Measurements from ENCODE around the gene PLCL1. TPM values are rescaled to one million over a fixed set of nuclear protein-coding genes. Genes with fewer than 3 reads are reported as not detected.

Gene PLCL1
- total RNA-seq, 1 donor from 2014 or later: 78.6 TPM

DNA sequence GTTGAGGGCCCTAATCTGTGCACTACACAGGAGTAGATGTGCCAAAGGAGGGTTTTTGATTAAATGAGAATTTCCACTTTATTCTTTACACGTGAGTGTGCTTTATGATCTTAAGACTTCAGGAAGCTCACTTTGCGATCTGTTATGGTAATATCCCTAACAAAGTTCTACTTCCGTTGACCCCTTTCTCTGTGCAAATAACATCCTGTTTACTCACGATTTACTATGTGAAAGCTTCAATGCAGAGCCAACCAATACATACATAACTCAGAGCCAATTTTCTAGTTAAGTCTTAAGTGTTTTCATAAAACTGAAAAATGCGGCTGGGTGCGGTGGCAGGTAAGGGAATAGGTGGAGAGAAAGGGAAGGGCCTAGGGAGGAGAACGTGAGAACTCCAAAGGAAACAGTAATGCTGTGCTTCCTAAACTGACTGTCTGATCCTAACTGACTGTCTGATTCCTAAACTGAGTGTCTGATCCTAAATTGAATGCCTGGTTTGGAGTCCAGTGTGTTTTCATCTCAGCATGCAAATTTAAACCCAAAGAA, 87.6 kb downstream of the PLCL1 start:
- TF ChIP-seq, protein P1, sequence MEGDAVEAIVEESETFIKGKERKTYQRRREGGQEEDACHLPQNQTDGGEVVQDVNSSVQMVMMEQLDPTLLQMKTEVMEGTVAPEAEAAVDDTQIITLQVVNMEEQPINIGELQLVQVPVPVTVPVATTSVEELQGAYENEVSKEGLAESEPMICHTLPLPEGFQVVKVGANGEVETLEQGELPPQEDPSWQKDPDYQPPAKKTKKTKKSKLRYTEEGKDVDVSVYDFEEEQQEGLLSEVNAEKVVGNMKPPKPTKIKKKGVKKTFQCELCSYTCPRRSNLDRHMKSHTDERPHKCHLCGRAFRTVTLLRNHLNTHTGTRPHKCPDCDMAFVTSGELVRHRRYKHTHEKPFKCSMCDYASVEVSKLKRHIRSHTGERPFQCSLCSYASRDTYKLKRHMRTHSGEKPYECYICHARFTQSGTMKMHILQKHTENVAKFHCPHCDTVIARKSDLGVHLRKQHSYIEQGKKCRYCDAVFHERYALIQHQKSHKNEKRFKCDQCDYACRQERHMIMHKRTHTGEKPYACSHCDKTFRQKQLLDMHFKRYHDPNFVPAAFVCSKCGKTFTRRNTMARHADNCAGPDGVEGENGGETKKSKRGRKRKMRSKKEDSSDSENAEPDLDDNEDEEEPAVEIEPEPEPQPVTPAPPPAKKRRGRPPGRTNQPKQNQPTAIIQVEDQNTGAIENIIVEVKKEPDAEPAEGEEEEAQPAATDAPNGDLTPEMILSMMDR (IDR thresholded peaks at IDR 0.05; ENCODE audit: borderline replicate concordance): no peak
- peaks cover 76% of the 10 kb centered on the region for H3K4me1 ChIP-seq
- peak overlapping the region; percentile 88 for H3K27ac ChIP-seq (replicated peaks)

DNA sequence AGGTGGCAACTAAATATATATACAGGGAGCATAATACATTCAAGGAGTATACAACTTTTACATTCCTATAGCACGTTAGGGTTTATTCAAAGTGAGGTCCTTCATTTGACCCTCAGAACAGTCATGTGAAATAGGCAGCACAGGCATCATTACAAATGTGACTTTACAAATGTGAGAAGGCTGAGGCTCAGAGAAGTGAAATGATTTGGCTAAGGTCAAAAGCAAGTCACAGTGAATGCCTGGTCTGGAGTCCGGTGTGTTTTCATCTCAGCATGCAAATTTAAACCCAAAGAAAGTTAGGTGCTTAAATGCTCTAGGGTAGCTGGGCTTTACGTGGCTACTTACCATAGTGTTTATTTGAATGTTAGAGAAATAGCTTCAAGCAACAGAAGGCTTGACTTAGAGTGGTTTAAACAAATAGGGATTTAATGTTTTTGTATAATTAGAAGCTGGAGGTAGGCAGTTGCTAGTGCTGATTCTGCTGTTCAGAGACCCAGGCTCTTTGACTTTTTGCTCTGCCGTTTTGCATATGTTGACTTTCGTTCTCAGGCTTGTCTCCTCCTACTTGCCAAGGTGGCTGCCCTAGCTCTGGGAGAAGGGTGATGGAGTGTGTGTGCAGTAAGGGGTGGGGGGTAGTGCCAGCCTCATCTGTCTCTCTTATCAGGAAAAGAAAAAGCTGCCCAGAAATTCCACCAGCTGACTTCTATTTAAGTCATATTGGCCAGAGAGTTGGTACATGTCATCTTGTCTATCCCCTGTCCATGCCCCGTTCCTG, 89.2 kb downstream of the PLCL1 start:
- peak; percentile 47 for DNase-seq
- Histone ChIP-seq H3K27me3 (ENCODE audit: low read depth) (peaks cover 5% of the 10 kb centered on the region), H3K36me3 (no peaks in the 10 kb centered on the region), H3K4me3 (peak overlapping the region; percentile 44), H3K27ac (replicated peaks) (peak overlapping the region; percentile 88), H3K9me3 (replicated peaks) (no peaks in the 10 kb centered on the region), H3K4me1 (peaks cover 86% of the 10 kb centered on the region)
- intact Hi-C loops (cut with micrococcal nuclease): no loop called here
- TF ChIP-seq, protein P1 (IDR thresholded peaks at IDR 0.05; ENCODE audit: borderline replicate concordance): no peak

More for the DNA sequence above, 87.6 kb downstream of the PLCL1 start:
- intact Hi-C loops (cut with micrococcal nuclease): no loop called here
- H3K27me3 ChIP-seq (ENCODE audit: low read depth): peaks cover 5% of the 10 kb centered on the region
- DNase-seq: no peak
- H3K36me3 ChIP-seq: no peaks in the 10 kb centered on the region
- H3K4me3 ChIP-seq: no peak overlapping the region
- H3K9me3 ChIP-seq (replicated peaks): no peaks in the 10 kb centered on the region

DNA sequence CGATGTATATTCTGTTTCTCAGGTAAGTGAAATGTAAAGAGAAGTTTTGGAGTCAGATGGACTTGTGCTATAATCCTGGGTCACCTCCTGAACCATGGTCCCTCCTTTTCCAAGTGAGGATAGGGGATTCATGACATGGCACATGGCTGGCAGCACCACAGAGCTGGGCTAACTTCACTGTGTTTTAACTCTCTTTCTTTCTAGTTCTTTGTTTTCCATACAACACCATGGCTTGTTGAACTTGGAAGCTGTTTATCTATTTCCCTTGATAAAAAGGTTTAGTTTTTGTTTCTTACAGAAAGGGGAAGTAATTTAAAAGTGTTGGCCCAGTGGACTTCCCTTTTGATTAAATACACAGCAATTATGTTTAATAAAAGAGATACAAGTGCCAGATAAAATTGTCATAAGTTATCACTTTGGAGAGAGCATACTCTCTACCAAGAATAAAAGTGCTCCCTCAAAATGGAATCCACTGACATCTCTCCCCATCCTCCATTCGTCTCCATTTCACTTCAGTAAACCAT, 90.4 kb downstream of the PLCL1 start:
- peaks cover 5% of the 10 kb centered on the region for H3K27me3 ChIP-seq (ENCODE audit: low read depth)
- peaks cover 74% of the 10 kb centered on the region for H3K4me1 ChIP-seq
- no peaks in the 10 kb centered on the region for H3K9me3 ChIP-seq (replicated peaks)
- H3K36me3 ChIP-seq: no peaks in the 10 kb centered on the region
- H3K27ac ChIP-seq (replicated peaks): peak overlapping the region; percentile 88
- DNase-seq: no peak
- intact Hi-C loops (cut with micrococcal nuclease): no loop called here
- H3K4me3 ChIP-seq: peak overlapping the region; percentile 44
- TF ChIP-seq, protein P1 (IDR thresholded peaks at IDR 0.05; ENCODE audit: borderline replicate concordance): no peak

DNA sequence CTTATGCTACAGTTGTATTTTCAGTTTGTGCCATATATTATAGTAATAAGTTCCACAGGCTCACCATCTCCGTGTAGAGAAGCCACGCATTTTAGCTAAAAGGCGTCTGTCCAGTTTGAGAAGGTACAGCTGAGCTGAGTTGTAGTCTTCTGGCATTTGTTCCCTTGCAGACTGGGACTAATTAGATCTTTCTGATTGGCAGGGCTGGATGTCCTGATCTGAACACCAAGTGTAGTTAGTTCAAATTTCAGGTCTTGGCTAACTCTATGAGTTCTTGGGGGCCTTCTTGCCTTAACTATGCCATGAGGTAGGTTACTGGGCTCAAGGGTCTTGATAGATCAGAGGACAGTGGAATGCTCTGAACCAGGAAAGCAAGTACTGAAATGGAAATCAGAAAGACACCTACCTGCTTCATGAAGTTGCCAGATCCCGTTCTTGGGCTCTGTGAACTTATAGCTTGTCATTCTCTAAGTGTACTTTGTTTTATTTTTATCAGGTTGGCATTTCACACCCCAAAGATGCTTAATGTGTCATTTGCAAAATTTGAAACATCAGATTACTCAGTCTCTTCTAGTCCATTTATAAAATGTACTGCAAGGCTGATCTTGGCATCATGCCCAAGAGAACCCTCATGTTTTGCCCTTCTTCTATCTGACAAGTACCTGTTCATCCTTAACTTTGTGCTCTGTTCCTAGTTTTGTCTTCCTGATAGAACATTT, 93.7 kb downstream of the PLCL1 start:
- intact Hi-C loops (cut with micrococcal nuclease): no loop called here
- no peak overlapping the region for H3K4me3 ChIP-seq
- H3K36me3 ChIP-seq: no peaks in the 10 kb centered on the region
- peaks cover 5% of the 10 kb centered on the region for H3K27me3 ChIP-seq (ENCODE audit: low read depth)
- DNase-seq: no peak
- peak overlapping the region; percentile 52 for H3K27ac ChIP-seq (replicated peaks)
- H3K9me3 ChIP-seq (replicated peaks): no peaks in the 10 kb centered on the region
- H3K4me1 ChIP-seq: peaks cover 65% of the 10 kb centered on the region
- TF ChIP-seq, protein P1 (IDR thresholded peaks at IDR 0.05; ENCODE audit: borderline replicate concordance): no peak

DNA sequence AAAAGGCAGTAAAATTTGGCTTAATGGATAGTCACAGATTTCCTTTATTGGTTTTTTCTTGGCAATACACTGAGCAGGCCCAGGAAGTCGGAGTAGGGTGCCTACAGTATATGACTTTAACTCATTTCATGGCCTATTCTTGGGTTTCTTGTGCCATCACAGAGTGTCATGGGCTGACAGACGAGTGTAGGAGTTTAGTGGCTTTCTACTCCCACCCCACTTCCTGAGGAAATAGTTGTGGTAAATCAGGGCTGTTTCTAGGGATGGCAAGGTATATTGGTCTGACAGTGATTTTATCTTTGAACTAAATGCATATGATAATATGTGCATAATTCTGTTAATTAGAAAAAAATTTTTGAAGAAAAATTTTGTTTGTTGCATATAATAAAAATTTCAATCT, 100.1 kb downstream of the PLCL1 start:
- Histone ChIP-seq H3K4me3 (no peak overlapping the region), H3K27me3 (ENCODE audit: low read depth) (no peaks in the 10 kb centered on the region), H3K9me3 (replicated peaks) (no peaks in the 10 kb centered on the region), H3K36me3 (no peaks in the 10 kb centered on the region), H3K27ac (replicated peaks) (no peak overlapping the region), H3K4me1 (peaks cover 48% of the 10 kb centered on the region)
- TF ChIP-seq, protein P1 (IDR thresholded peaks at IDR 0.05; ENCODE audit: borderline replicate concordance): no peak
- intact Hi-C loops (cut with micrococcal nuclease): no loop called here
- DNase-seq: no peak

Measured in left ventricle myocardium inferior (tissue), 1 donor.